ENCODE measurements around the gene SORCS2. TPM values are rescaled to one million over a fixed set of nuclear protein-coding genes. Genes with fewer than 3 reads are reported as not detected.

The SORCS2 gene
- total RNA-seq, 2 donors from 2014 or later, result 1.0 to 4.4 TPM

DNA sequence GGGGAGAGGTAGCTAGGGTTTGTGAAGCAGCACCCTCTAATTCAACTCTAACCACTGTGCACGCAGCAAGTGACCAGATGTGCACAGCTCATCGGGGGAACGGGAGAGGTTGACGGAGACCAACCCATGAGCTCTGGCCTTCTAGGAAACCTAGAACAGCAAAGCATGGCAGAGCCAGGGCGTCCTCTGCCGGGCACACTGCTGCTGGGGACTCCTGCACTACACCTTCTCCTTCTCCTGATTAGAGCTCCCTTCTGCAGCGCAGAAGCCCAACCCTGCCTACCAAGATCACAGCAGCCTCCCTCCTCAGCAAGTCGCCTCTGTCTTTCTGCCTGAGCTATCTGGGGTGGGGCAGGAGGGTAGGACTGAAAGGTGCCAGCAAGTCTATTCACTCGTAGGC lies 494.7 kb downstream of the SORCS2 start:
- Histone ChIP-seq H3K4me1 (replicated peaks) (no peaks in the 10 kb centered on the region), H3K36me3 (no peaks in the 10 kb centered on the region), H3K9me3 (no peaks in the 10 kb centered on the region), H3K4me3 (no peak overlapping the region), H3K27ac (no peak overlapping the region), H3K27me3 (replicated peaks; ENCODE audit: insufficient read depth) (peaks cover 4% of the 10 kb centered on the region)
- intact Hi-C loops (cut with DNase I), result no loop called here
- 93% methylated on average over 9 of the region's 9 CpGs for WGBS
- DNase-seq (ENCODE audit: low spot score), result no peak
- TF ChIP-seq POLR2AphosphoS5 (IDR thresholded peaks at IDR 0.05) (no peak), POLR2A (IDR thresholded peaks at IDR 0.05) (no peak)
- TF ChIP-seq, protein P1, sequence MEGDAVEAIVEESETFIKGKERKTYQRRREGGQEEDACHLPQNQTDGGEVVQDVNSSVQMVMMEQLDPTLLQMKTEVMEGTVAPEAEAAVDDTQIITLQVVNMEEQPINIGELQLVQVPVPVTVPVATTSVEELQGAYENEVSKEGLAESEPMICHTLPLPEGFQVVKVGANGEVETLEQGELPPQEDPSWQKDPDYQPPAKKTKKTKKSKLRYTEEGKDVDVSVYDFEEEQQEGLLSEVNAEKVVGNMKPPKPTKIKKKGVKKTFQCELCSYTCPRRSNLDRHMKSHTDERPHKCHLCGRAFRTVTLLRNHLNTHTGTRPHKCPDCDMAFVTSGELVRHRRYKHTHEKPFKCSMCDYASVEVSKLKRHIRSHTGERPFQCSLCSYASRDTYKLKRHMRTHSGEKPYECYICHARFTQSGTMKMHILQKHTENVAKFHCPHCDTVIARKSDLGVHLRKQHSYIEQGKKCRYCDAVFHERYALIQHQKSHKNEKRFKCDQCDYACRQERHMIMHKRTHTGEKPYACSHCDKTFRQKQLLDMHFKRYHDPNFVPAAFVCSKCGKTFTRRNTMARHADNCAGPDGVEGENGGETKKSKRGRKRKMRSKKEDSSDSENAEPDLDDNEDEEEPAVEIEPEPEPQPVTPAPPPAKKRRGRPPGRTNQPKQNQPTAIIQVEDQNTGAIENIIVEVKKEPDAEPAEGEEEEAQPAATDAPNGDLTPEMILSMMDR (IDR thresholded peaks at IDR 0.05), result no peak

DNA sequence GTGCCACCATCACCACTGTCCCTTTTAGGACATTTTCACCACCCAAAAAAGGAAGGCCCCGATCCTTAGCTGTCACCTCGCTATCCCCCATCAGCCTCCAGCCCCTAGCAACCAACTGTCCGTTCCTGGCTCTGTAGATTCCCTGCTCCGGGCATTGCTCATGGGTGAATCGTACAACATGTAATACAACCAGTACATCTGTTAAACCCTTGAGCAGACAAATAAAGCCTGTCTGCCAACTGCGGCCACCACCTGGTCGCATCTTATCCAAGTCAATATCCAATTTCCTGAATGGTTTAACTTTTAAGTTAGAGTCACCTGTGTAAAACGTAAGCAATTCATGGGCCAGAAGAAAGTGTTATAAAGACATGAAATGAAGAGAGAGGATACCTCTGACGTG lies 495.5 kb downstream of the SORCS2 start:
- Histone ChIP-seq H3K27me3 (replicated peaks; ENCODE audit: insufficient read depth) (peaks cover 4% of the 10 kb centered on the region), H3K9me3 (no peaks in the 10 kb centered on the region), H3K36me3 (no peaks in the 10 kb centered on the region), H3K4me3 (no peak overlapping the region), H3K27ac (no peak overlapping the region), H3K4me1 (replicated peaks) (no peaks in the 10 kb centered on the region)
- WGBS, result 88% methylated on average over 9 of the region's 9 CpGs
- no peak for DNase-seq (ENCODE audit: low spot score)
- intact Hi-C loops (cut with DNase I), result no loop called here
- TF ChIP-seq, protein P1 (IDR thresholded peaks at IDR 0.05), result no peak
- TF ChIP-seq POLR2A (IDR thresholded peaks at IDR 0.05) (no peak), POLR2AphosphoS5 (IDR thresholded peaks at IDR 0.05) (no peak)

DNA sequence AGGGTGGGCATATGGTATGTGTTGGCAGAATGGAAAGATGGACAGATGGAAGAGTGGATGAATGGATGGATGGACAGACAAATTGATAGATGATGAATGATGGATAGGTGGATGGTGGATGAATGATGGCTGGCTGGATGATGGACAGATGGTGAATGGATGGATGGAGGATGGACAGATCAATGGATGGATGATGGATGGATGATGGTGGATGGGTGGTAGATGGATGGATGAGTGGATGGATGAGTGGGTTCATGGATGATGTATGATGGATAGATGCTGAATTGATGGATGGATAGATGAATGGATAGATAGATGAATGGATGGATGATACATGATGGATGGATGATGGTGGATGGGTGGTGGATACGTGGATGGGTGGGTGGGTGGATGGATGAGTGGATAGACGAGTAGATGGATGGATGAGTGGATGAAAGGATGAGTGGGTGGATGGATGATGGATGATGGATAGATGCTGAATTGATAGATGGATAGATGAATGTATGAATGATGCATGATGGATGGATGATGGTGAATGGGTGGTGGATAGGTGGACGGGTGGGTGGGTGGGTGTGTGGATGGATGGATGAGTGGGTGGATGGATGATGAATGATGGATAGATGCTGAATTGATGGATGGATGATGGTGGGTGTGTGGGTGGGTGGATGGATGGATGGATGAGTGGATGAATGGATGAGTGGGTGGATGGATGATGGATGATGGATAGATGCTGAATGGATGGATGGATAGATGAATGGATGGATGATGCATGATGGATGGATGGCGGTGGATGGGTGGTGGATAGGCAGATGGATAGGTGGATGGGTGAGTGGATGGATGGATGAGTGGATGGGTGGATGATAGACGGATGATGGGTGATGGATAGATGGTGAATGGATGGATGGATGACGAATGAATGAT lies 497.7 kb downstream of the SORCS2 start:
- Histone ChIP-seq H3K9me3 (no peaks in the 10 kb centered on the region), H3K36me3 (no peaks in the 10 kb centered on the region), H3K4me3 (no peak overlapping the region), H3K4me1 (replicated peaks) (no peaks in the 10 kb centered on the region), H3K27me3 (replicated peaks; ENCODE audit: insufficient read depth) (peaks cover 4% of the 10 kb centered on the region), H3K27ac (no peak overlapping the region)
- WGBS, result 92% methylated on average over 6 of the region's 6 CpGs
- no peak for DNase-seq (ENCODE audit: low spot score)
- intact Hi-C loops (cut with DNase I), result no loop called here
- TF ChIP-seq POLR2A (IDR thresholded peaks at IDR 0.05) (no peak), POLR2AphosphoS5 (IDR thresholded peaks at IDR 0.05) (no peak)
- TF ChIP-seq, protein P1 (IDR thresholded peaks at IDR 0.05), result no peak

DNA sequence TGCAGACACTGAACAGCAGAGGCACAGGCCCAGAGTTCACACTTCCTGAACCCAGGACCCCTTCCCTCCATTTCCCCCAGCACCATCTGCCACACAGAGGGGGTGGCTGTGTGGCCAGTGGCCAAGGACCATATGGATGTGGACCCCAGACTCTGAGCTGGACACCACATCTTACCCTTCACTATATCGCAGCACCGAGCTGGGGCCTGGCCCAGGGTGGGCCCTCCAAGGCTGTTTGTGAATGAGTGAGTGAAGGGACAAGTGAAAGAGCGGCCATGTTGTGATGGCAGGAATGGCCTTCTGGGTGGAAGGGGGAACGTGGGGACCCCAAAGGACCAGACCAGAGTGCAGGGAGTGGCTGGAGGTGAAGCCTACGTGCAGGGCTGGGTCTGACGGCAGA lies 498.7 kb downstream of the SORCS2 start:
- intact Hi-C loops (cut with DNase I), result no loop called here
- Histone ChIP-seq H3K27ac (no peak overlapping the region), H3K9me3 (no peaks in the 10 kb centered on the region), H3K4me1 (replicated peaks) (no peaks in the 10 kb centered on the region), H3K36me3 (no peaks in the 10 kb centered on the region), H3K4me3 (no peak overlapping the region), H3K27me3 (replicated peaks; ENCODE audit: insufficient read depth) (peaks cover 4% of the 10 kb centered on the region)
- TF ChIP-seq POLR2A (IDR thresholded peaks at IDR 0.05), result no peak
- TF ChIP-seq, protein P1 (IDR thresholded peaks at IDR 0.05), result no peak
- no peak for TF ChIP-seq POLR2AphosphoS5 (IDR thresholded peaks at IDR 0.05)
- WGBS, result 90% methylated on average over 6 of the region's 6 CpGs
- no peak for DNase-seq (ENCODE audit: low spot score)

DNA sequence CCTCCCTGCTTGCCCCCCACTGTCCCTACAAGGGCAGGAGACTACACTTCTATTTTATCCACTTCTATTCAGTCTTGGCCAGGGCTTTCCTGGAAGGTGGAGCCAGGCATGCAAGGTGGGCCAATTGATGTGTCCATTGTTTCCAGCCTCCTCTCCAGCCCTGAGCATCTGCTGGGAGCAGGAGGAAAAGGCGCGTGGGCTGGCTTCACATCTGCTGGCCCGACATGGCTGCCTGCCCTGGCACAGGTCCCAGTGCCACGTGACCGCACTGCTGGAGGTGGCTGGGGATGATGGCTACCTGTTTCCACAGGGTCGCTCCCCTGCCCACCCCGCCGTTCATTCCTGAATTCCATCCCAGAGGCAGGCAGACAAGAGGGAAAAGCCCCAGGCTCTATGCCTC lies 499.6 kb downstream of the SORCS2 start:
- intact Hi-C loops (cut with DNase I), result no loop called here
- Histone ChIP-seq H3K4me3 (no peak overlapping the region), H3K9me3 (no peaks in the 10 kb centered on the region), H3K36me3 (no peaks in the 10 kb centered on the region), H3K27me3 (replicated peaks; ENCODE audit: insufficient read depth) (no peaks in the 10 kb centered on the region), H3K4me1 (replicated peaks) (no peaks in the 10 kb centered on the region), H3K27ac (no peak overlapping the region)
- TF ChIP-seq, protein P1 (IDR thresholded peaks at IDR 0.05), result no peak
- TF ChIP-seq POLR2A (IDR thresholded peaks at IDR 0.05) (no peak), POLR2AphosphoS5 (IDR thresholded peaks at IDR 0.05) (no peak)
- DNase-seq (ENCODE audit: low spot score), result no peak
- WGBS, result 14% methylated on average over 8 of the region's 8 CpGs

Data from prostate gland (tissue), 2 donors.